H9 (cell line): ENCODE results near the gene GRIK3. TPM values are rescaled to one million over a fixed set of nuclear protein-coding genes. Genes with fewer than 3 reads are reported as not detected.

Source experiments
- DNase-seq: peaks from one replicate; pipeline ENCODE4 v3.0.0-alpha.2; 2017
- H2AFZ ChIP-seq: one replicate; pipeline ENCODE4 v1.6.1; 2013; ENCODE audit warnings: mild to moderate bottlenecking, low read length, control low read depth, moderate library complexity
- H2AK5ac ChIP-seq: 2 replicates; pipeline ENCODE4 v1.6.1; 2013; ENCODE audit warnings: low read length, control low read depth, mixed read lengths; ENCODE audit not compliant: insufficient read length
- H2BK120ac ChIP-seq: one replicate; pipeline ENCODE4 v1.6.1; 2013; ENCODE audit warnings: low read depth, mild to moderate bottlenecking, low read length, control low read depth, inconsistent platforms; ENCODE audit not compliant: poor library complexity, severe bottlenecking
- H2BK12ac ChIP-seq: 2 replicates; pipeline ENCODE4 v1.6.1; 2013; ENCODE audit warnings: low read length, control low read depth, mixed read lengths, low read depth; ENCODE audit not compliant: insufficient read length
- H2BK15ac ChIP-seq: 2 replicates; pipeline ENCODE4 v1.6.1; 2013; ENCODE audit warnings: low read depth, low read length, control low read depth
- H2BK20ac ChIP-seq: one replicate; pipeline ENCODE4 v1.6.1; 2013; ENCODE audit warnings: low read depth, mild to moderate bottlenecking, low read length, control low read depth, inconsistent platforms; ENCODE audit not compliant: poor library complexity, severe bottlenecking
- H2BK5ac ChIP-seq: 2 replicates; pipeline ENCODE4 v1.6.1; 2013; ENCODE audit warnings: low read length, control low read depth, mixed read lengths; ENCODE audit not compliant: insufficient read length
- H3K14ac ChIP-seq: 2 replicates; pipeline ENCODE4 v1.6.1; 2013; ENCODE audit warnings: low read length, control low read depth; ENCODE audit not compliant: insufficient read depth
- H3K18ac ChIP-seq: 2 replicates; pipeline ENCODE4 v1.6.1; 2013; ENCODE audit warnings: low read depth, mild to moderate bottlenecking, mixed read lengths, low read length, control low read depth; ENCODE audit not compliant: insufficient read length
- H3K23ac ChIP-seq: 2 replicates; pipeline ENCODE4 v1.6.1; 2013; ENCODE audit warnings: low read length, control low read depth, mixed read lengths, low read depth; ENCODE audit not compliant: insufficient read length
- H3K23me2 ChIP-seq: 2 replicates; pipeline ENCODE4 v1.6.1; 2013; ENCODE audit warnings: low read depth, mild to moderate bottlenecking, mixed read lengths, low read length, control low read depth; ENCODE audit not compliant: insufficient read length, poor library complexity, severe bottlenecking
- H3K27ac ChIP-seq: 2 replicates; pipeline ENCODE4 v1.5.1; 2013; ENCODE audit warnings: low read length, control low read depth, mixed read lengths, low read depth; ENCODE audit not compliant: insufficient read length
- H3K27me3 ChIP-seq: 2 replicates; pipeline ENCODE4 v1.6.1; 2013; ENCODE audit warnings: low read length, control low read depth, inconsistent platforms; ENCODE audit not compliant: insufficient read depth
- H3K4ac ChIP-seq: 2 replicates; pipeline ENCODE4 v1.6.1; 2013; ENCODE audit warnings: low read depth, mild to moderate bottlenecking, control low read depth, inconsistent platforms, low read length, moderate library complexity
- H3K4me1 ChIP-seq: 2 replicates; pipeline ENCODE4 v1.6.1; 2013; ENCODE audit warnings: low read length, control low read depth, inconsistent platforms; ENCODE audit not compliant: insufficient read depth
- H3K4me2 ChIP-seq: 2 replicates; pipeline ENCODE4 v1.6.1; 2013; ENCODE audit warnings: low read length, control low read depth, mixed read lengths; ENCODE audit not compliant: insufficient read length, insufficient read depth
- H3K56ac ChIP-seq: 2 replicates; pipeline ENCODE4 v1.6.1; 2013; ENCODE audit warnings: low read depth, mild to moderate bottlenecking, mixed read lengths, low read length, control low read depth; ENCODE audit not compliant: insufficient read length
- H3K79me1 ChIP-seq: 2 replicates; pipeline ENCODE4 v1.6.1; 2013; ENCODE audit warnings: low read depth, mild to moderate bottlenecking, moderate library complexity, low read length, control low read depth, inconsistent platforms; ENCODE audit not compliant: insufficient read depth, poor library complexity, severe bottlenecking
- H3K79me2 ChIP-seq: 2 replicates; pipeline ENCODE4 v1.6.1; 2013; ENCODE audit warnings: low read length, control low read depth, inconsistent platforms; ENCODE audit not compliant: insufficient read depth
- H3K9ac ChIP-seq: 2 replicates; pipeline ENCODE4 v1.6.1; 2013; ENCODE audit warnings: low read length, control low read depth, mixed read lengths; ENCODE audit not compliant: insufficient read length; ENCODE audit errors: extremely low read depth
- H3K9me3 ChIP-seq: one replicate; pipeline ENCODE4 v1.6.1; 2013; ENCODE audit warnings: low read depth, low read length, inconsistent platforms; ENCODE audit not compliant: control insufficient read depth
- H3T11ph ChIP-seq: one replicate; pipeline ENCODE4 v1.6.1; 2013; ENCODE audit warnings: mild to moderate bottlenecking, low read length, control low read depth, inconsistent platforms
- H4K20me1 ChIP-seq: one replicate; pipeline ENCODE4 v1.6.1; 2013; ENCODE audit not compliant: control insufficient read depth, insufficient read length, insufficient read depth
- H4K5ac ChIP-seq: 2 replicates; pipeline ENCODE4 v1.6.1; 2013; ENCODE audit warnings: low read depth, mild to moderate bottlenecking, mixed read lengths, low read length, control low read depth; ENCODE audit not compliant: insufficient read length
- H4K8ac ChIP-seq: replicated peaks from 2 replicates; pipeline ENCODE4 v1.6.1; 2013; ENCODE audit warnings: low read length, control low read depth, mixed read lengths, low read depth; ENCODE audit not compliant: insufficient read length
- H4K91ac ChIP-seq: 2 replicates; pipeline ENCODE4 v1.6.1; 2013; ENCODE audit warnings: low read depth, mild to moderate bottlenecking, moderate library complexity, mixed read lengths, low read length, control low read depth; ENCODE audit not compliant: insufficient read length
- H3K27ac Mint-ChIP-seq, 3 experiments: 2 replicates in 2 of 3; 3 replicates in 1 of 3; pipeline ENCODE4 v1.8.0; 2020 to 2021; ENCODE audit warnings: mixed read lengths in 3 of 3, mild to moderate bottlenecking in 1 of 3, moderate library complexity in 1 of 3
- H3K27me3 Mint-ChIP-seq: 2 replicates; pipeline ENCODE4 v1.8.0; 2021; ENCODE audit warnings: low read depth, mild to moderate bottlenecking, moderate library complexity, mixed read lengths
- H3K36me3 Mint-ChIP-seq, 3 experiments: 2 replicates in 2 of 3; 3 replicates in 1 of 3; pipeline ENCODE4 v1.8.0; 2020 to 2021; ENCODE audit warnings: low read depth in 3 of 3, mixed read lengths in 3 of 3; ENCODE audit not compliant: insufficient read depth in 1 of 3
- H3K4me1 Mint-ChIP-seq, 2 experiments: 2 replicates each; pipeline ENCODE4 v1.8.0; 2020; ENCODE audit warnings: mixed read lengths in 2 of 2
- H3K4me3 Mint-ChIP-seq, 2 experiments: 2 replicates in 1 of 2; 3 replicates in 1 of 2; pipeline ENCODE4 v1.8.0; 2020 to 2021; ENCODE audit warnings: mild to moderate bottlenecking in 2 of 2, mixed read lengths in 2 of 2, moderate library complexity in 1 of 2
- H3K9me3 Mint-ChIP-seq, 2 experiments: 2 replicates in 1 of 2; 3 replicates in 1 of 2; pipeline ENCODE4 v1.8.0; 2020; ENCODE audit warnings: mild to moderate bottlenecking in 2 of 2, mixed read lengths in 2 of 2, moderate library complexity in 1 of 2
- WGBS: extraction: QIAGEN DNeasy Blood & Tissue Kit; methylation state at CpG from one replicate; pipeline ENCODE4 v1.1.7; 2013; ENCODE audit warnings: missing lambda C conversion rate, low lambda C conversion rate, mixed read lengths; ENCODE audit not compliant: insufficient read length; ENCODE audit errors: extremely low coverage; 5-methylcytosine and 5-hydroxymethylcytosine counted together
- total RNA-seq: library from RNA; stranded (reverse); gene quantifications from 2 replicates; pipeline ENCODE4 v1.2.1, GENCODE V29; 2021
- TF ChIP-seq, protein P1 (sequence below): fragments of 200-600 bp; sonication (generic); conservative IDR thresholded peaks from 3 replicates; pipeline ENCODE4 v1.8.0; 2021; ENCODE audit warnings: antibody characterized with exemption, mild to moderate bottlenecking

GRIK3 gene
- total RNA-seq, 1 experiment from 2014 or later: 1.7 TPM

DNA sequence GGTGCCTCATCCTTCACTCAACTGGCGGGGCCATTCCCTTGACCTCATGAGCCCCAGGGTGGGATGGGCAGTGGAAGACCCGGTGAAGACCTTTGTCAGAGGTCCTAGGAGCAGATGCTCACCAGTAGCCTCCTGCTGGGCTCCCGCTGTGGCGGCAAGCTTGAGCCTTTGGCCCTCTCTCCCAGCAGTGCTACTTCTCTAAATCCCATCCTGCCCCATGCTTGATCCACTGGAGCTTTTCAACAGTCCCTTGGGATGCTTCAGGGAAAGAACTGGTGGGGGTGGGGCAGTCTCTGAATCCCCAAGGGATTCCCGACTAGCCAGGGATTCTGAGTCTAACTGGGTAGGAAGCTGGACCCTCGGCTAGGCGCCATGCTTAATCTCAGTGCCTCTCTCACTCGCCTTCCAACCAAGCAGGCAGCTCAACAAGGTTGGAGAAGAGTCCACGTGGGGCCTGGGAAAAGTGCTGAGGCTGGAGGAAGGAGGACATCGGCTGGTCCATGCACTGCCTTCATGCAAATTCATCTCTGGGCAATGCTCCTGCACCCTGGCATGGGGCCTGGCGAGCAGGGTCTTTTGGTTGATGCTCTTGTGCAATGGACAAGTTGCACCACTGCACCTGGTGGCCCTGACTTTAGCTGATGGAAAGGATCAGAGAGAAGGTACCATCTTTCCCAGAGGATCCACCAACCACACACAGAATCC is 190.3 kb downstream of the GRIK3 start:
- Histone ChIP-seq H3K23ac (no peak overlapping the region), H3K27me3 (no peaks in the 10 kb centered on the region), H2BK5ac (no peak overlapping the region), H3K4ac (no peak overlapping the region), H2BK20ac (no peak overlapping the region), H3K79me2 (no peaks in the 10 kb centered on the region), H4K8ac (no peak overlapping the region), H4K91ac (no peak overlapping the region), H3K9ac (no peak overlapping the region), H2BK120ac (no peak overlapping the region), H3K56ac (no peak overlapping the region), H3K9me3 (no peaks in the 10 kb centered on the region), H2AFZ (no peak overlapping the region), H3K18ac (no peak overlapping the region), H2BK15ac (no peak overlapping the region), H2BK12ac (no peak overlapping the region), H3K14ac (no peak overlapping the region), H3K4me1 (peaks cover 8% of the 10 kb centered on the region; the same call in 1 of the 2 replicates), H3K23me2 (no peaks in the 10 kb centered on the region), H4K20me1 (no peaks in the 10 kb centered on the region), H3K4me2 (no peak overlapping the region), H3K79me1 (no peaks in the 10 kb centered on the region), H2AK5ac (no peak overlapping the region), H4K5ac (no peak overlapping the region), H3T11ph (no peak overlapping the region), H3K27ac (no peak overlapping the region)
- peaks cover 65 to 72% of the 10 kb centered on the region in 2 experiments for H3K4me1 Mint-ChIP-seq
- H3K27ac Mint-ChIP-seq: no peak overlapping the region; a peak in 1 of 7 replicates
- H3K4me3 Mint-ChIP-seq: no peak overlapping the region
- H3K36me3 Mint-ChIP-seq: no peaks in the 10 kb centered on the region
- H3K9me3 Mint-ChIP-seq: no peaks in the 10 kb centered on the region
- TF ChIP-seq, protein P1, sequence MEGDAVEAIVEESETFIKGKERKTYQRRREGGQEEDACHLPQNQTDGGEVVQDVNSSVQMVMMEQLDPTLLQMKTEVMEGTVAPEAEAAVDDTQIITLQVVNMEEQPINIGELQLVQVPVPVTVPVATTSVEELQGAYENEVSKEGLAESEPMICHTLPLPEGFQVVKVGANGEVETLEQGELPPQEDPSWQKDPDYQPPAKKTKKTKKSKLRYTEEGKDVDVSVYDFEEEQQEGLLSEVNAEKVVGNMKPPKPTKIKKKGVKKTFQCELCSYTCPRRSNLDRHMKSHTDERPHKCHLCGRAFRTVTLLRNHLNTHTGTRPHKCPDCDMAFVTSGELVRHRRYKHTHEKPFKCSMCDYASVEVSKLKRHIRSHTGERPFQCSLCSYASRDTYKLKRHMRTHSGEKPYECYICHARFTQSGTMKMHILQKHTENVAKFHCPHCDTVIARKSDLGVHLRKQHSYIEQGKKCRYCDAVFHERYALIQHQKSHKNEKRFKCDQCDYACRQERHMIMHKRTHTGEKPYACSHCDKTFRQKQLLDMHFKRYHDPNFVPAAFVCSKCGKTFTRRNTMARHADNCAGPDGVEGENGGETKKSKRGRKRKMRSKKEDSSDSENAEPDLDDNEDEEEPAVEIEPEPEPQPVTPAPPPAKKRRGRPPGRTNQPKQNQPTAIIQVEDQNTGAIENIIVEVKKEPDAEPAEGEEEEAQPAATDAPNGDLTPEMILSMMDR: no peak
- DNase-seq: no peak
- no CpG with 5 or more reads among the region's 11 CpGs for WGBS
- H3K27me3 Mint-ChIP-seq: peaks cover 3% of the 10 kb centered on the region
